ENCODE data around the gene ELMO2.

- TF ChIP-seq, protein P1, sequence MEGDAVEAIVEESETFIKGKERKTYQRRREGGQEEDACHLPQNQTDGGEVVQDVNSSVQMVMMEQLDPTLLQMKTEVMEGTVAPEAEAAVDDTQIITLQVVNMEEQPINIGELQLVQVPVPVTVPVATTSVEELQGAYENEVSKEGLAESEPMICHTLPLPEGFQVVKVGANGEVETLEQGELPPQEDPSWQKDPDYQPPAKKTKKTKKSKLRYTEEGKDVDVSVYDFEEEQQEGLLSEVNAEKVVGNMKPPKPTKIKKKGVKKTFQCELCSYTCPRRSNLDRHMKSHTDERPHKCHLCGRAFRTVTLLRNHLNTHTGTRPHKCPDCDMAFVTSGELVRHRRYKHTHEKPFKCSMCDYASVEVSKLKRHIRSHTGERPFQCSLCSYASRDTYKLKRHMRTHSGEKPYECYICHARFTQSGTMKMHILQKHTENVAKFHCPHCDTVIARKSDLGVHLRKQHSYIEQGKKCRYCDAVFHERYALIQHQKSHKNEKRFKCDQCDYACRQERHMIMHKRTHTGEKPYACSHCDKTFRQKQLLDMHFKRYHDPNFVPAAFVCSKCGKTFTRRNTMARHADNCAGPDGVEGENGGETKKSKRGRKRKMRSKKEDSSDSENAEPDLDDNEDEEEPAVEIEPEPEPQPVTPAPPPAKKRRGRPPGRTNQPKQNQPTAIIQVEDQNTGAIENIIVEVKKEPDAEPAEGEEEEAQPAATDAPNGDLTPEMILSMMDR (IDR thresholded peaks at IDR 0.05; ENCODE audit: low read depth, low read length, poor library complexity, severe bottlenecking) = no peak
- no peak for TF ChIP-seq EZH2phosphoT487 (IDR thresholded peaks at IDR 0.05; ENCODE audit: borderline replicate concordance, low read length)
Observed at GRCh38 chr20:46378412-46379009, 27.9 kb downstream of the ELMO2 start.
